ENCODE results near the gene NUAK2. TPM values are rescaled to one million over a fixed set of nuclear protein-coding genes. Genes with fewer than 3 reads are reported as not detected.

NUAK2 gene
- total and polyA plus RNA-seq, 5 experiments from 2014 or later: 14.3 to 73.6 (median 46.9) TPM

DNA sequence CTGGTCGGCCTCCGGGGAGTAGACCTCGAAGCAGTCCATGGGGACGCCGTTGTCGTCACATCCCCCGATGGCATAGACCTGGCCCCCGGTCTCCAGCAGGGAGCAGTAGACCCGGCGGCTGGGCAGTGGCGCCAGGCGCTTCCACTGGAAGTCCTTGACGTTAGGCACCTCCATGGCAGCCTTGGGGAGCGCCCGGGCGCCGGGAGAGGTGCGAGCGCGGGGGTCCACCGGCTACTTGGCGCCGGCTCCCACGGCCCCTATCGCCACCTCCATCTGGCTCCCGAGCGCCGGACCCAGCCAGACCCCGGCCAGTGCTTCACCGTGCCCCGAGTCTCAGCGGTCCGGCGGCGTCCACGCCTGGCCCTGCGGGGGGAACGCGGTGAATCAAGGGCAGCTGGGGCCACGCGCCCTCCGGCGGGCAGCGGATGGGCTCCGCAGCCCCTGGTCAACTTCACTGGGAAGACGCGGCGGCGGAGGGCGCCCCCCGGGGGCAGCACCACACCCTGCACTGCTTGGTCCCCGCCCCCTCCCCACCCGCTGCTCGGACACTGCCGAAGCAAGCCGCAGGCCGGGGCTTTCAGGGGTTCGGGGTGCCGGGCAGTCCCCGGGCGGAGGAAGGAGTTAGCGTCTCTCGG lies 22.0 kb upstream of the NUAK2 start:
- Mint-ChIP-seq H3K27me3 (peaks cover 17 to 52% (median 30%) of the 10 kb centered on the region in 5 donors), H3K4me3 (peak overlapping the region in 3 of 10 donors; percentile 60 to 79 (median 76)), H3K27ac (no peak overlapping the region), H3K4me1 (peaks cover 9 to 24% (median 16%) of the 10 kb centered on the region in 4 donors), H3K36me3 (no peaks in the 10 kb centered on the region), H3K9me3 (no peaks in the 10 kb centered on the region)
- POLR2A ChIA-PET: interaction anchor here (1.7 kb wide), 1 partner anchor 18 kb away, joined by 4 read pairs; no protein-coding TSS in a partner anchor
- ATAC-seq (peak; percentile 38 to 46), DNase-seq (peak in 2 of 10 donors; percentile 5 to 25)

DNA sequence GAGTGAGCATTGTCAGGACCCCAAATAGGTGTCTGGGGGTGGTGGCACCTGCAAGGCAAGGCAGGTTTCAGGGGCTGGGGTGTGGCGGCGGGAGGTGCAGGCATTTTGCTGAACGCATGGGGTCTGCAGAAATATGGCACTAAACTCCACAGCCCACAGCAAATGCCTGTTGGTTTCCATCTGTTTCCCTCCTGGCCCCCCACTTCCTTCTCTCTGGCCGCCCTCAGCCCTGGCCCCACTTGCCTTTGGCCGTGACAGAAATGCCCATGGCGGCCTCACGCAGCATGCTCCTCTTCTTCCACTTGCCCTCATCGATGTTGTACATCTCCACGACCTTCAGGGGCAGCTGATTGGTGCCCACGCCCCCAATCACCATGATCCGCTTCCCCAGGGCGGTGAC lies 21.4 kb upstream of the NUAK2 start:
- ATAC-seq: no peak
- Mint-ChIP-seq H3K27ac (peak overlapping the region in 1 of 10 donors; percentile 82), H3K27me3 (peaks cover 17 to 48% (median 30%) of the 10 kb centered on the region in 5 donors), H3K36me3 (no peaks in the 10 kb centered on the region), H3K9me3 (no peaks in the 10 kb centered on the region), H3K4me3 (peak overlapping the region in 9 of 10 donors; percentile 6 to 79 (median 58)), H3K4me1 (peaks cover 9 to 23% (median 14%) of the 10 kb centered on the region in 4 donors)
- POLR2A ChIA-PET: interaction anchor here (1.7 kb wide), 1 partner anchor 18 kb away, joined by 4 read pairs; no protein-coding TSS in a partner anchor
- no peak for DNase-seq

DNA sequence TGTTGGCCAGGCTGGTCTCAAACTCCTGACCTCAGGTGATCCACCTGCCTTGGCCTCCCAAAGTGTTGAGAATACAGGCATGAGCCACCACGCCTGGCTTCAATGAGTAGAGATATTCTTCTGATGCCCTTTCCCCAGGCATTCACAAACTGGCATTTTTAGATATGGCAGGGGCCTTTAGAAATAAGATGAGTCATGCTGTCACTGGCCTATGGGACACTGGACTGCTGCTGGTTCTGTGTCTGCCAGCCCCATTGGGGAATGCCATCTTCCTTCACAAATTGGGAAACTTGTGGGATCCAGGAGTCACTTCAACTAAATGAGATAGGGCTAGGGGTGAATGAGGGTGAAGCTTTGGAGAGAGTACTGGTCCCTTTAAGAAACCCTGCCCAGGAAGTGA lies 19.1 kb upstream of the NUAK2 start:
- POLR2A ChIA-PET: no interaction called here
- Mint-ChIP-seq H3K4me1 (peaks cover 9 to 23% (median 15%) of the 10 kb centered on the region in 4 donors), H3K4me3 (no peak overlapping the region), H3K27me3 (peaks cover 14 to 31% (median 18%) of the 10 kb centered on the region in 5 donors), H3K36me3 (no peaks in the 10 kb centered on the region), H3K27ac (no peak overlapping the region), H3K9me3 (no peaks in the 10 kb centered on the region)
- no peak for ATAC-seq
- DNase-seq: no peak

DNA sequence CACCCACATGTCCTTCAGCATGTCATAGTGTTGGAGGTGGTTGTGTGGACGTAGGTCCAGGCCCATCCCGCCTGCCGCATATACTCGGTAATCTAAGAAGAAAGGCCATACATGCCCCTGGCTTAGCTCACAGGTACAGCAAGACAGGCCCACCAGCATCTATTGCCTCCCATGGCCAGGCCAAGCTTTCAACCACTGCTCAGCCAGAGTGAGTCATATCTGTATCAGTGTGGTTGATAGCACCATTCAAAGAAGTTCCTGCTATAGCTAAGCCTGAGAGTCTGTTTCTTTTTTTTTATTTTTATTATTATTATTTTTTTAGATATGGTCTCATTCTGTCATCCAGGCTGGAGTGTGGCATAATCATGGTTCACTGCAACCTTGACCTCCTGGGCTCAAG lies 18.2 kb upstream of the NUAK2 start:
- Mint-ChIP-seq H3K27ac (no peak overlapping the region), H3K9me3 (no peaks in the 10 kb centered on the region), H3K27me3 (peaks cover 12 to 22% (median 14%) of the 10 kb centered on the region in 5 donors), H3K36me3 (no peaks in the 10 kb centered on the region), H3K4me3 (no peak overlapping the region), H3K4me1 (peaks cover 8 to 21% (median 16%) of the 10 kb centered on the region in 4 donors)
- DNase-seq (no peak), ATAC-seq (no peak)
- POLR2A ChIA-PET: no interaction called here

DNA sequence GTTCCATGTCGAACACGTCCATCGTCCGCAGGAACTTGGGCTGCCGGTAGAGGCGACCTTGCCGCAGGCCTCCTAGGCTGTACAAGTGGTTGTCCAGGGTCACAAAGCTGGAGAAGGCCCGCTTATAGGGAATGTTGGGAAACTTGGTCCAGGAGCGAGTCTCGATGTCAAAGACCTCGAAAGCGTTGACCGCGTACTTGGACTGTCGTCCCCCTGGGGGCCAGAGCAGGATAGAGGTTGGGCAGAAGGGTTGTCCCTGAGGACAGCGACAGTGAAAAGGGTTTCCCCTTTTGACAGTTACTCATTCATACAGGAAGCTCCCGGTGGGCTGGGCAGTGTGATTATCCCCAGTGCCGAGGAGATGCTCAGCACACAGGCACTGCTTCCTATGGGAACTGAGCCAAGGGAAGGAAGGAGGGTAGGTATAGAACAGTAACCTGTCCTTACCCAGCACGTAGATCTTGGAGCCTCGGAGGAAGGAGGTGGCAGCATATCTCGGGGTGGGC lies 17.7 kb upstream of the NUAK2 start:
- Mint-ChIP-seq H3K27ac (no peak overlapping the region), H3K4me1 (peaks cover 4 to 16% (median 12%) of the 10 kb centered on the region in 4 donors), H3K4me3 (no peak overlapping the region), H3K27me3 (peaks cover 7 to 17% (median 10%) of the 10 kb centered on the region in 5 donors), H3K36me3 (no peaks in the 10 kb centered on the region), H3K9me3 (no peaks in the 10 kb centered on the region)
- DNase-seq: no peak
- no peak for ATAC-seq
- POLR2A ChIA-PET: interaction anchor here (0.5 kb wide), 1 partner anchor 218 kb away, joined by 3 read pairs; no protein-coding TSS in a partner anchor

DNA sequence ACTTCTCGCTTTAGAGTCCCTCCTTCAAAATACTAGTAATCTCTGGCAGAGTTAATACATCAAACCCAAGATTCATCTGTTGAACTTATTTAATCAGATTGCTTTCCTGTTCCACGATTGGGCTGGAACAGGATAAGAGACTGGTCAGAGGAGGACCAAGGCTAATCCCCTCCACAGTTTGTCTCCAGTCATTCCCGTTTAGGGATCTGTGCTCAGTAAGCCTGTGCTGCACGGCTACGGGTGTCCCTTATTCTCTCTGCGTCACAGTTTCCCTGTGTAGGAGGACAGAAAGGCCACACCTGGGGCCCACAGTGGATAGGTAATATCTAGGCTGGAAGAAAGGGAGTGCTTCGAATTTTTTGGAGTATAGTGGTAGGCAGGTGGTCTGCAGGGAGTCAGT lies 16.5 kb upstream of the NUAK2 start:
- peaks cover 6 to 11% (median 7%) of the 10 kb centered on the region in 5 donors for H3K27me3 Mint-ChIP-seq
- H3K4me1 Mint-ChIP-seq: peaks cover 3 to 11% (median 9%) of the 10 kb centered on the region in 4 donors
- no peaks in the 10 kb centered on the region for H3K36me3 Mint-ChIP-seq
- DNase-seq (no peak), ATAC-seq (no peak)
- H3K27ac Mint-ChIP-seq: no peak overlapping the region
- H3K9me3 Mint-ChIP-seq: no peaks in the 10 kb centered on the region
- POLR2A ChIA-PET: no interaction called here
- H3K4me3 Mint-ChIP-seq: no peak overlapping the region

DNA sequence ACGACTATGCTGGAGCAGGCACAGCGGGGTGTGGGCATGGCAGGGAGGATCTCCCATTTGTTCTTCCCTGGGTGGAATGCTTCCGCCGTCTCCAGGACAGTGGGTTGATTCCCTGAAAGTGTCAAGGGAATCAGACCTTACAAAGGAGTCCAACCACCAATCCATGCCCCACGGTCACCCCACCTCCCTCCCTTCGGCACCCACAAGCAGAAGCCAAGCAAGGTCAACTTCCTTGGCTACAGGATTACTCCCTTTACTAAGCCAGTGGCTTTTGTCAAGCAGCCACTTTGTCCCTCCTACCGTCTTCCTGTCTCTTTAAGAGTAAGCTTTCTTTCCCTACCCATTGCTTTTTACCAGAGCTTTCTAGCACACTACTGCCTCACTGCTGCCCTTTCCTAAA lies 15.9 kb upstream of the NUAK2 start:
- peaks cover 3 to 6% (median 4%) of the 10 kb centered on the region in 5 donors for H3K27me3 Mint-ChIP-seq
- ATAC-seq: no peak
- H3K27ac Mint-ChIP-seq: no peak overlapping the region
- H3K4me1 Mint-ChIP-seq: peaks cover 1 to 8% (median 4%) of the 10 kb centered on the region in 4 donors
- POLR2A ChIA-PET: no interaction called here
- H3K4me3 Mint-ChIP-seq: no peak overlapping the region
- no peaks in the 10 kb centered on the region for H3K36me3 Mint-ChIP-seq
- DNase-seq: no peak
- H3K9me3 Mint-ChIP-seq: no peaks in the 10 kb centered on the region

DNA sequence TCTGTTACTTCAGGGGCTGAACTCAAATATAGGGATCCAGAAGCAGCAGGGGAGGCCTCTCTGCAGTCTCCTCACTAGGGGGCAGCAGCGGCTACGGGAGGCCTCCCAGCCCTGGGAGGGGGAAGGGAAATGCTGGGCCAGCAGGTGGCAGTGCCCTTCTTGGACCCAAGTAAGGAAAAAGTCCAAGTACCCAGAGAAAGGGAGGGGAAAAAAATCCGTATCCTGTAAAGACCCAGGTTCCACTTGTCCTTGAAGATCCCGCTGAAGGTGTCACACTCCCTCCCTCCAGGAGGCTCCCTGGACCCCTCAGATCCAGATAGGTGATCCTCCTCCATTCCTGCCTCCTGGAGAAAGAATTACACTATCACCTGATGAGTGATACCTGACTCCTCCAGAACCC lies 14.1 kb upstream of the NUAK2 start:
- H3K9me3 Mint-ChIP-seq: no peaks in the 10 kb centered on the region
- POLR2A ChIA-PET: interaction anchor here (2.2 kb wide), 1 partner anchor 62 kb away, joined by 11 read pairs; no protein-coding TSS in a partner anchor
- no peak overlapping the region for H3K4me3 Mint-ChIP-seq
- peaks cover 0 to 1% (median 0%) of the 10 kb centered on the region in 5 donors for H3K27me3 Mint-ChIP-seq
- H3K27ac Mint-ChIP-seq: peak overlapping the region in 1 of 10 donors; percentile 25
- DNase-seq (peak; percentile 58 to 85 (median 71)), ATAC-seq (peak; percentile 91 to 99)
- peaks cover 0 to 5% (median 2%) of the 10 kb centered on the region in 4 donors for H3K4me1 Mint-ChIP-seq
- H3K36me3 Mint-ChIP-seq: no peaks in the 10 kb centered on the region

DNA sequence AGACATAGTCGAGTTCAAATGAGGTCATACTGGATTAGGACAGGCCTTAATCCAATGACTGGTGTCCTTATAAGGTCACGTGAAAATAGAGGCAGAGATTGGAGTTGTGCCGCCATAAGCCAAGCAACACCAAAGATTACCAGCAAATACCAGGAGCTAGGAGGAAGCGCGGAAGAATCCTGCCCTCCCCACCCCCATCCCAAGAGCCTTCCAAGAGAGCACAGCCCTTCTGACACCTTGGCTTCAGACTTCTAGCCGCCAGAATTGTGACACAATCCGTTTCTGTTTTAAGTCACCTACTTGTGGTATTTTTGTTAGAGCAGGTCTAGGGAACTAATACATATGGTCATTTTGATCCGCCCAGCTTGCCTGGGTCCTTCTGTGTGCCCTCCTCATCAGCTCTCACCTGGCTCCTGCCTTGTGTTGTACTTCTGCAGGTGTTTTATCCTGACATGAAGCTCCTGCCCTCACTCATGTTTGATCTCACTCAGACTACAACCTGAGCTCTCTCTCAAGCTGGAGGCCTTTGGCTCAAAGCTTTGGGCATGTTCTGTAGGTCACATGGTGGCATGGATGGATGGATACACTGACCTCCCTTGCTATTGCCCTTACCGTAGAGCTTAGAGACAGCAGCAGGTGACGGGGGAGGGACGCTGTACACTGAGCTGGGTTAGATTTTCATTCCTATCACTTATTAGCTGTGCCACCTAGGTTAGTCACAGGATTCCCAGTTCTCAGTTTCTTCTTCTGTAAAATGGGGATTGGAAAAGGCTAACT lies 10.7 kb upstream of the NUAK2 start:
- Mint-ChIP-seq H3K27ac (peak overlapping the region in 1 of 10 donors; percentile 9), H3K9me3 (no peaks in the 10 kb centered on the region), H3K4me1 (peaks cover 0 to 5% (median 2%) of the 10 kb centered on the region in 4 donors), H3K4me3 (no peak overlapping the region), H3K36me3 (no peaks in the 10 kb centered on the region), H3K27me3 (peaks cover 0 to 8% (median 0%) of the 10 kb centered on the region in 5 donors)
- DNase-seq (no peak), ATAC-seq (no peak)
- POLR2A ChIA-PET: interaction anchor here (22.9 kb wide), 1 partner anchor 57 kb away, joined by 590 read pairs; no protein-coding TSS in a partner anchor

DNA sequence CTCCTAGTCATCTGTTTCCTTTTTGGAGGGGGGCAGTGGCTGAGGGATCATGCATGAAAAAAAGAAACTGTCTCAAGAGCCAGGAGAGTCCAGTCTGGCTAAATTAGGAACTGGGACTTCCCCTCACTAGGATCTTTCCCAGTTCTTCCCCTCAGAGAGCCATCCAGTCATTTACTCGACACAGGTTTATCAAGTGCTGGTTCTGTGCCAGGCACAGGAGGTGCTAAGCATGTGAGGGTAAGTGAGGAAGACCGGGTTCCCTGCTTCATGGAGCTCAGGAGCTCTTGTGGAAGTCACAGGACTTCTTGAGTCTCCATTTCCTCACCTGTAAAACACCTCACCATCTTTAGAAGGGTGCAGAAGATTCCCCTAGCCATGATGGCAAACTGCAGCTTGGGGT lies 8.6 kb upstream of the NUAK2 start:
- ATAC-seq: no peak
- Mint-ChIP-seq H3K36me3 (no peaks in the 10 kb centered on the region), H3K4me3 (no peak overlapping the region), H3K27ac (no peak overlapping the region), H3K9me3 (no peaks in the 10 kb centered on the region), H3K4me1 (peaks cover 4 to 8% (median 6%) of the 10 kb centered on the region in 4 donors), H3K27me3 (peaks cover 0 to 11% (median 2%) of the 10 kb centered on the region in 5 donors)
- DNase-seq: no peak
- POLR2A ChIA-PET: interaction anchor here (22.9 kb wide), 1 partner anchor 55 kb away, joined by 590 read pairs; no protein-coding TSS in a partner anchor

DNA sequence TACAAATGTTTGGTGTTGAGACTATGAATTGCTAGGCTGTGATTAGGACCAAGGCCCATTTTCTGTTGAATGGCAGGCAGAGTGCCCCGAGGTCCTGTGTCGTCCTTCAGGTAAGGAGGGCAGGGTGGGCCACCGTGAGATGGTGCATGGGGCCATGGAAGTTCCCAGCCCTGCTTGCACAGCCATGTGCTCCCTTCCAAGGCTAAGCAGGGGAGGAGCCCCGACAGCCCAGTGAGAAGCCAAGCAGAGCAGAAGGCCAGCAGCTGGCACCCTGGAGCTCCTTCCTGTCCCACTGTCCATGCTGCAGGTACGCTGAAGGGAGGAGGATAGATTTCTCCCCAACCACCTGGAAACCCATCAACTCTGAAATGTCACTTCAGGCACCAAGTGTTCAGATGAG lies 8.2 kb upstream of the NUAK2 start:
- Mint-ChIP-seq H3K36me3 (no peaks in the 10 kb centered on the region), H3K27ac (no peak overlapping the region), H3K4me1 (peaks cover 9 to 13% (median 11%) of the 10 kb centered on the region in 4 donors), H3K27me3 (peaks cover 0 to 11% (median 2%) of the 10 kb centered on the region in 5 donors), H3K9me3 (no peaks in the 10 kb centered on the region), H3K4me3 (no peak overlapping the region)
- ATAC-seq (no peak), DNase-seq (no peak)
- POLR2A ChIA-PET: interaction anchor here (1.1 to 22.9 kb wide), 2 partner anchors 11 to 55 kb away, joined by 3 to 590 read pairs; no protein-coding TSS in a partner anchor

DNA sequence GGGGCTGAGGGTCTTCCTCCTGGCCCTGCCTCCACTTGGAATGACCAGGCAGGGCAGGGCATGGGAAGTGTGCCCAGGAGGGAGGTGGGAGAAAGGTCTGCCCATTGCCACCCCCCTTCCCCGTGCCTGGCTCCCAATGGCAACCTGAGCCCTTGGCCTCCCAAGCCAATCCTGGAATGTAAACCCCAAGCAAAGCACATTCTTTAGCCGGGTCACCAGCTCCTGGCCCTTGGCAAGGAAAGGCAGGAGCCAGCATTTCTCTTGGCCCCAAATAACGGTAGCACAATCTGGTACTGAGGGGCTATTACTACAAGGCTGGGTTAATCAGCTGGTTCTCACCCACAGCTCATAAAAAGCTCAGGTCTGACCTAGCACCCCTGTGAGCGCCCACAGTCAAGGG lies 6.9 kb upstream of the NUAK2 start:
- POLR2A ChIA-PET: interaction anchor here (22.9 kb wide), 1 partner anchor 53 kb away, joined by 590 read pairs; no protein-coding TSS in a partner anchor
- no peak for DNase-seq
- no peak for ATAC-seq
- Mint-ChIP-seq H3K9me3 (no peaks in the 10 kb centered on the region), H3K27ac (no peak overlapping the region), H3K4me3 (no peak overlapping the region), H3K36me3 (no peaks in the 10 kb centered on the region), H3K27me3 (peaks cover 0 to 11% (median 2%) of the 10 kb centered on the region in 5 donors), H3K4me1 (peaks cover 14 to 23% (median 21%) of the 10 kb centered on the region in 4 donors)

All from naive thymus-derived CD8-positive, alpha-beta T cell (primary cell).